Breast epithelium (tissue), 4 donors: ENCODE measurements around the gene MASP2. TPM values are rescaled to one million over a fixed set of nuclear protein-coding genes. Genes with fewer than 3 reads are reported as not detected.

ENCODE experiments used
- DNase-seq, 2 donors: peaks; one replicate each; pipeline ENCODE4 v3.0.0-alpha.2; 2019; ENCODE audit warnings: low spot score in 2 of 2
- H3K27ac ChIP-seq, 2 donors: fragments of 200-600 bp; sonication (generic) in 1 of 2; one replicate each; pipeline ENCODE4 v1.5.1; 2016 to 2019; ENCODE audit warnings: mild to moderate bottlenecking in 1 of 2
- H3K27me3 ChIP-seq, 2 donors: fragments of 200-600 bp; sonication (generic) in 1 of 2; one replicate each; pipeline versions ENCODE4 v1.5.1 to v1.6.0; 2017 to 2019; ENCODE audit warnings: control low read depth in 1 of 2, mild to moderate bottlenecking in 1 of 2
- H3K36me3 ChIP-seq: fragments of 200-600 bp; one replicate; pipeline ENCODE4 v1.5.1; 2019
- H3K4me1 ChIP-seq, 2 donors: fragments of 200-600 bp; sonication (generic); one replicate each; pipeline ENCODE4 v1.5.1; 2016 to 2019; ENCODE audit warnings: control low read depth in 1 of 2
- H3K4me3 ChIP-seq, 3 donors: fragments of 200-600 bp; sonication (generic); 1 replicate in 2 of 3; 2 replicates in 1 of 3; pipeline ENCODE4 v1.5.1; 2016 to 2019; ENCODE audit warnings: mild to moderate bottlenecking in 3 of 3, moderate library complexity in 2 of 3
- H3K9me3 ChIP-seq, 2 donors: fragments of 200-600 bp; sonication (generic) in 1 of 2; one replicate each; pipeline ENCODE4 v1.5.1; 2016 to 2019; ENCODE audit warnings: control low read depth in 1 of 2
- POLR2A ChIP-seq: fragments of 450-650 bp; IDR thresholded peaks from one replicate; pipeline ENCODE4 v1.6.1; 2016; ENCODE audit warnings: antibody characterized with exemption, mild to moderate bottlenecking, moderate library complexity
- POLR2AphosphoS5 ChIP-seq, 3 donors: sonication (generic); formaldehyde crosslinking; IDR thresholded peaks; one replicate each; pipeline ENCODE4 v1.6.1; 2017; ENCODE audit warnings: antibody characterized with exemption in 3 of 3
- intact Hi-C: fragments of 100-400 bp; cut with DNase I; formaldehyde crosslinking; loops from one replicate; pipeline ENCODE4 v1.15.1; 2023; ENCODE audit warnings: low total_unique reads
- total RNA-seq, 3 donors: library from RNA; depleted of rRNA; stranded (reverse); fragments of >200 nt; gene quantifications; one replicate each; pipeline ENCODE4 v1.1.0, GENCODE V29; 2016
- TF ChIP-seq, protein P1 (sequence below), 3 donors: fragments of 450-650 bp; IDR thresholded peaks; one replicate each; pipeline ENCODE4 v1.5.1; 2016 to 2017; ENCODE audit warnings: antibody characterized with exemption in 3 of 3, mild to moderate bottlenecking in 3 of 3, moderate library complexity in 3 of 3

MASP2 gene
- total RNA-seq, 3 donors from 2014 or later: not detected

DNA sequence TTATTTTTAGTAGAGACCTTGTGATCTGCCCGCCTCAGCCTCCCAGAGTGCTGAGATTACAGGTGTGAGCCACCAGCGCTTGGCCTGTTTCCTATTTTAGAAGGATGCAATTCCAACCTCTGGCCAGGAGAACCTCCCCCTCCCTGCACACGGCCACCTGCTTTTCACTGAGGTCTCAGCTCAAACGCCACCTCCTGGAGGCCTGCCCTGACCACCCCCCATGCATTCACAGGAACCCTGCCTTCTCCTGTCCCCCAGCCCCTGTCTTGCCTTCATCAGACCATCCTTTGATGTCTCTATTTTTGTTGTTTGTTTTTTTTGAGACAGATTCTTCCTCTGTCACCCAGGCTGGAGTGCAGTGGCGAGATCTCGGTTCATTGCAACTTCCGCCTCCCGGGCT lies 10.4 kb upstream of the MASP2 start:
- intact Hi-C loops: no loop called here
- no peaks in the 10 kb centered on the region for H3K27me3 ChIP-seq

DNA sequence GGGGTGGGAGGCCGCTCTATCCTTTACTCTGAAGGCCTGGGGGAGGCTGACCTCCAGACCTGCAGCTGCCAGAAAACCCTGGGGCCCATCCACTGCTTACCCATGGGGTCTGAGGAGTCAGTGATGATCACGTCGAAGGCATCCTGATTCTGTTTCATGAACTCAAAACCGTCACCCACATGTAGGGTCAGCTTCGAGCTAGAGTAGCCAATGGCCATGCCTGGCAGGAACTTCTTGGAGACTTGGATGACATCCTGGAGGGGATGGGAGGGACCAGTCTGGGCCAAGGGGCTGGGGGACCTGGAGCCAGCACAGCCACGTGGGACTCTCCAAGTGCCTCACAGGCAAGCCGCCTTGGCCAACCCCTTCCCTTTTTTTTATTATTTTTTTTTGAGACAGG lies 9.5 kb upstream of the MASP2 start:
- TF ChIP-seq, protein P1, sequence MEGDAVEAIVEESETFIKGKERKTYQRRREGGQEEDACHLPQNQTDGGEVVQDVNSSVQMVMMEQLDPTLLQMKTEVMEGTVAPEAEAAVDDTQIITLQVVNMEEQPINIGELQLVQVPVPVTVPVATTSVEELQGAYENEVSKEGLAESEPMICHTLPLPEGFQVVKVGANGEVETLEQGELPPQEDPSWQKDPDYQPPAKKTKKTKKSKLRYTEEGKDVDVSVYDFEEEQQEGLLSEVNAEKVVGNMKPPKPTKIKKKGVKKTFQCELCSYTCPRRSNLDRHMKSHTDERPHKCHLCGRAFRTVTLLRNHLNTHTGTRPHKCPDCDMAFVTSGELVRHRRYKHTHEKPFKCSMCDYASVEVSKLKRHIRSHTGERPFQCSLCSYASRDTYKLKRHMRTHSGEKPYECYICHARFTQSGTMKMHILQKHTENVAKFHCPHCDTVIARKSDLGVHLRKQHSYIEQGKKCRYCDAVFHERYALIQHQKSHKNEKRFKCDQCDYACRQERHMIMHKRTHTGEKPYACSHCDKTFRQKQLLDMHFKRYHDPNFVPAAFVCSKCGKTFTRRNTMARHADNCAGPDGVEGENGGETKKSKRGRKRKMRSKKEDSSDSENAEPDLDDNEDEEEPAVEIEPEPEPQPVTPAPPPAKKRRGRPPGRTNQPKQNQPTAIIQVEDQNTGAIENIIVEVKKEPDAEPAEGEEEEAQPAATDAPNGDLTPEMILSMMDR (IDR thresholded peaks at IDR 0.05): no peak
- TF ChIP-seq POLR2AphosphoS5 (IDR thresholded peaks at IDR 0.05) (no peak), POLR2A (no peak)
- intact Hi-C loops: no loop called here
- H3K36me3 ChIP-seq: no peaks in the 10 kb centered on the region
- H3K9me3 ChIP-seq: no peaks in the 10 kb centered on the region
- no peaks in the 10 kb centered on the region for H3K27me3 ChIP-seq
- H3K4me1 ChIP-seq: peaks cover 0 to 6% of the 10 kb centered on the region in 2 donors
- H3K4me3 ChIP-seq: no peak overlapping the region
- no peak for DNase-seq
- no peak overlapping the region for H3K27ac ChIP-seq

More for the DNA sequence above, 10.4 kb upstream of the MASP2 start:
- Histone ChIP-seq H3K4me3 (peak overlapping the region in 1 of 3 donors; percentile 76), H3K4me1 (peaks cover 0 to 6% of the 10 kb centered on the region in 2 donors), H3K36me3 (no peaks in the 10 kb centered on the region), H3K9me3 (no peaks in the 10 kb centered on the region), H3K27ac (no peak overlapping the region)
- TF ChIP-seq, protein P1 (IDR thresholded peaks at IDR 0.05): no peak
- no peak for TF ChIP-seq POLR2AphosphoS5 (IDR thresholded peaks at IDR 0.05)
- TF ChIP-seq POLR2A: no peak
- no peak for DNase-seq

DNA sequence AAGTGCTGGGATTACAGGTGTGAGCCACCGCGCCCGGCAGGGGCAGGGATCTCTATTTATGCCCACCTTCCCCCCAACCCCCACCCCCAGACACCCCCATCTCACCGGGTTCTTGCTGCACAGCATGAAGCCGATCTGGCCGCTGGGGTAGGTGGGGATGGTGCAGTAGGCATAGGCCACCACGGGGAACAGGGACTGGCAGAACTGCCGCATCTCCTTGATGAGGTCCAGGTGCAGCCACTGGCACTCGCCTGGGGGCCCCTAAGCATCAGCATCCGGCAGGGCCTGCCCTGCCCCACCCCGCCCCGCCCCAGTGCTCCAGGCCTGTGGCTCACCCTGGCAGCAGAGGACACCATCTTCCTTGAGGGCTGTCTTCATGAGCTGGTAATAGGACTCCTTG lies 8.6 kb upstream of the MASP2 start:
- Histone ChIP-seq H3K9me3 (no peaks in the 10 kb centered on the region), H3K36me3 (no peaks in the 10 kb centered on the region), H3K4me1 (peaks cover 0 to 6% of the 10 kb centered on the region in 2 donors), H3K27me3 (no peaks in the 10 kb centered on the region), H3K4me3 (peak overlapping the region in 1 of 3 donors; percentile 22), H3K27ac (no peak overlapping the region)
- intact Hi-C loops: no loop called here
- TF ChIP-seq POLR2AphosphoS5 (IDR thresholded peaks at IDR 0.05) (no peak), POLR2A (no peak)
- TF ChIP-seq, protein P1 (IDR thresholded peaks at IDR 0.05): no peak
- no peak for DNase-seq

DNA sequence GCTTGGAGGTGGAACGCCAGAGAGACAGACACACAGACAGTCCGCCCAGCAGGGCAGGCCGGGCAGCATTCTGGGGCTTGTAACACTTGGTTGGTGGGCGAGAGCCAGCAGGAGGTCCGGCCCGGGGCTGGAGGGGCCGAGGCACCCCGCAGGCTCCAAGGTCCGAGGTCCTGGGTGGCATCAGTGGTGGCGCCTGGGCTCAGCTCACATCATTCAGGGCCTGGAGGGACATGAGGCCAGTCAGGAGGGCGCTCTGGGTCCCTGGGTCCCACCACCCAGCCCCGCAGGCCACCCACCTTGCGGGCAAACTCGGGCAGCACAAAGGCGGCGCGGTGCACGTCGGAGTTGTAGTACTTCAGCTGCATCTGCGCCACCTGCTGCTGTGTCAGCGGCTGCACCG lies 7.6 kb upstream of the MASP2 start:
- H3K27me3 ChIP-seq: no peaks in the 10 kb centered on the region
- TF ChIP-seq POLR2A (no peak), POLR2AphosphoS5 (IDR thresholded peaks at IDR 0.05) (no peak)
- TF ChIP-seq, protein P1 (IDR thresholded peaks at IDR 0.05): no peak
- no peak for DNase-seq
- H3K9me3 ChIP-seq: no peaks in the 10 kb centered on the region
- H3K36me3 ChIP-seq: no peaks in the 10 kb centered on the region
- no peak overlapping the region for H3K4me3 ChIP-seq
- no peak overlapping the region for H3K27ac ChIP-seq
- intact Hi-C loops: loop anchor here (5.0 kb wide), 1 partner anchor 1128 kb away; no protein-coding TSS in a partner anchor
- peaks cover 0 to 6% of the 10 kb centered on the region in 2 donors for H3K4me1 ChIP-seq

DNA sequence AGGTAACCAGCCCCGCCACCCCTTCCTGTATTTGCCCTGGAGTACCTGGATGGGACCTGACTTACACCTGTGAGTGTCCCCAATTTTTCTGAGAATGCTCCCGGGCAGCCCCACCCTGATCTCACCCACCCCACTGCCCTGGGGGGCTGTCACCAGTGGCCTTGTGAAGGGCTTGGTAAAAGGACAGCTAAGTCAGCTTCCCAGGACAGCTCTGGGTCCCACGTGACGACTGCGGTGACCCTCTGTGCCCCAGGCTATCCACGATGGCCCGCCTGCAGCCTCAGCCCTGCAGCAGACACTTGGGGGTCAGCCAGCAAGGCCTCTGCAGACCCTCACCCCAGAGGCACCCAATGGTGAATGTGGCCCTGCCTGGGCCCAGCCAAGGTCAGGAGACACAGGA lies 7.1 kb upstream of the MASP2 start:
- no peak for DNase-seq
- no peak for TF ChIP-seq POLR2A
- TF ChIP-seq POLR2AphosphoS5 (IDR thresholded peaks at IDR 0.05): no peak
- TF ChIP-seq, protein P1 (IDR thresholded peaks at IDR 0.05): no peak
- intact Hi-C loops: loop anchor here (5.0 kb wide), 1 partner anchor 1128 kb away; no protein-coding TSS in a partner anchor
- no peaks in the 10 kb centered on the region for H3K36me3 ChIP-seq
- H3K9me3 ChIP-seq: no peaks in the 10 kb centered on the region
- H3K4me3 ChIP-seq: no peak overlapping the region
- no peak overlapping the region for H3K27ac ChIP-seq
- no peaks in the 10 kb centered on the region for H3K27me3 ChIP-seq
- H3K4me1 ChIP-seq: peaks cover 0 to 6% of the 10 kb centered on the region in 2 donors
